ENCODE data around the gene VPS33A.

GRCh38 chr12:122245553-122245952 lies 20.7 kb downstream of the VPS33A start:
- TF ChIP-seq CTCF (IDR thresholded peaks at IDR 0.05) (no peak), EP300 (IDR thresholded peaks at IDR 0.05) (no peak), POLR2AphosphoS5 (IDR thresholded peaks at IDR 0.05) (no peak)
